GM21529 (cell line): ENCODE results near the gene IFT122.
"Not testable (repeated sequence)": the region's sequence is repeated elsewhere in the genome, so short reads cannot be mapped to it uniquely, and the experiment has no call there.

Experiments used
- ATAC-seq: cut with Tn5 transposase; IDR thresholded peaks from one replicate; pipeline ENCODE4 v1.9.1; 2021; ENCODE audit not compliant: unreplicated experiment

IFT122 gene

GRCh38 chr3:129494499-129494898, 54.5 kb downstream of the IFT122 start:
- ATAC-seq = not testable (repeated sequence)

GRCh38 chr3:129495006-129495639, 55.1 kb downstream of the IFT122 start:
- not testable (repeated sequence) for ATAC-seq

- ATAC-seq = not testable (repeated sequence)
These were observed 57.9 kb downstream of the IFT122 start for GRCh38 chr3:129497876-129498275.

GRCh38 chr3:129498603-129499488, 58.8 kb downstream of the IFT122 start:
- ATAC-seq = not testable (repeated sequence)

- ATAC-seq = not testable (repeated sequence)
These were observed 59.7 kb downstream of the IFT122 start for GRCh38 chr3:129499604-129500333.

GRCh38 chr3:129500334-129500658, 60.3 kb downstream of the IFT122 start:
- ATAC-seq = no peak

- no peak for ATAC-seq
These were observed 61.6 kb downstream of the IFT122 start for GRCh38 chr3:129501630-129502029.

- no peak for ATAC-seq
These were observed 62.8 kb downstream of the IFT122 start for GRCh38 chr3:129502641-129503408.

GRCh38 chr3:129503471-129504291, 63.7 kb downstream of the IFT122 start:
- no peak for ATAC-seq

- no peak for ATAC-seq
These were observed 64.6 kb downstream of the IFT122 start for GRCh38 chr3:129504471-129505100.

GRCh38 chr3:129505341-129505740, 65.3 kb downstream of the IFT122 start:
- no peak for ATAC-seq

GRCh38 chr3:129506231-129506742, 66.3 kb downstream of the IFT122 start:
- no peak for ATAC-seq

GRCh38 chr3:129507181-129507831, 67.3 kb downstream of the IFT122 start:
- no peak for ATAC-seq

- no peak for ATAC-seq
These were observed 72.6 kb downstream of the IFT122 start for GRCh38 chr3:129512595-129512994.

GRCh38 chr3:129513705-129514104, 73.7 kb downstream of the IFT122 start:
- no peak for ATAC-seq

- no peak for ATAC-seq
These were observed 74.1 kb downstream of the IFT122 start for GRCh38 chr3:129514110-129514509.

GRCh38 chr3:129514563-129514962, 74.5 kb downstream of the IFT122 start:
- ATAC-seq = no peak

GRCh38 chr3:129515108-129515820, 75.2 kb downstream of the IFT122 start:
- not testable (repeated sequence) for ATAC-seq
